Measurements from ENCODE around the gene TECR. TPM values are rescaled to one million over a fixed set of nuclear protein-coding genes. Genes with fewer than 3 reads are reported as not detected.
"Not testable (repeated sequence)": the region's sequence is repeated elsewhere in the genome, so short reads cannot be mapped to it uniquely, and the experiment has no call there.

TECR gene
- total and polyA plus RNA-seq, 2 donors (not counting 3 experiments of a cell fraction or from before 2014, with no cell fraction given), result 109 to 193 TPM

DNA sequence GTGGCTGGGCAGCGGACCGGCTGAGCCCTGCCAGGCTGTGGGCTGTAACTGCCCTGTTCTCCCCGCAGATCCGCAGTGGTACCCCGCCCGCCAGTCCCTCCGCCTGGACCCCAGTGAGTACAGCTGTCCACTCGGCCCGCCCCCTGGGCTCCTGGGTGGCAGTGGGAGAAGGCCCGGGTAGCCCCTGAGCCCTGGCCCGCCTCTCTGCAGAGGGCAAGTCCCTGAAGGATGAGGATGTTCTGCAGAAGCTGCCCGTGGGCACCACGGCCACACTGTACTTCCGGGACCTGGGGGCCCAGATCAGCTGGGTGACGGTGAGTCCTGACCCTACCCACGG, 34.2 kb downstream of the TECR start:
- H3K4me3 ChIP-seq (replicated peaks in 1 of 3; ENCODE audit: insufficient read depth in 1 of 3, low read depth in 1 of 3, low read length in 3 of 3), result no peak overlapping the region
- no peaks in the 10 kb centered on the region for H4K20me1 ChIP-seq (replicated peaks; ENCODE audit: control insufficient read depth, extremely low read depth, insufficient read depth, low read length)
- peaks cover 5% of the 10 kb centered on the region for H3K79me2 ChIP-seq (ENCODE audit: control insufficient read depth, insufficient read depth, low read length)
- ChIA-PET CTCF (no interaction called here), POLR2A (no interaction called here)
- no TSS peak for BruUV-seq (replicated peaks)
- intact Hi-C loops (cut with micrococcal nuclease) (no loop called here), dilution Hi-C loops (cut with MboI; ENCODE audit: extremely low pct_ligation_motif_present, low sequenced_read_pairs) (no loop called here)
- peaks cover 6% of the 10 kb centered on the region for H3K4me1 ChIP-seq (ENCODE audit: control insufficient read depth, extremely low read depth, insufficient read depth, low read length)
- no peak overlapping the region for H3K27ac ChIP-seq (ENCODE audit: insufficient read depth, low read depth, low read length)
- H3K9me3 ChIP-seq (replicated peaks; ENCODE audit: control insufficient read depth, insufficient read depth, low read length), result no peaks in the 10 kb centered on the region
- no peaks in the 10 kb centered on the region for H3K27me3 ChIP-seq (ENCODE audit: control insufficient read depth in 2 of 2, insufficient read depth in 2 of 2, low read length in 2 of 2)
- H3K9ac ChIP-seq (replicated peaks; ENCODE audit: extremely low read depth, insufficient read depth, low read length), result no peak overlapping the region
- no peak overlapping the region for H2AFZ ChIP-seq (ENCODE audit: low read depth, low read length)
- H3K4me2 ChIP-seq (ENCODE audit: insufficient read depth, low read length), result no peak overlapping the region
- DNase-seq (ENCODE audit: low read depth, low spot score), result no peak
- TF ChIP-seq POLR2A (IDR thresholded peaks at IDR 0.05; ENCODE audit: low read depth, low read length), result no peak
- TF ChIP-seq JUN (IDR thresholded peaks at IDR 0.05; ENCODE audit: borderline replicate concordance, insufficient read depth, insufficient read length, low read depth), result no peak
- TF ChIP-seq POLR2AphosphoS5 (IDR thresholded peaks at IDR 0.05; ENCODE audit: insufficient read depth, low read depth, low read length), result no peak
- TF ChIP-seq MAX (IDR thresholded peaks at IDR 0.05; ENCODE audit: insufficient read depth, insufficient read length), result no peak
- FAIRE-seq, result no peak
- H3K9me1 ChIP-seq (replicated peaks; ENCODE audit: control insufficient read depth, extremely low read depth, insufficient read depth, low read length), result no peaks in the 10 kb centered on the region
- H3K36me3 ChIP-seq (ENCODE audit: control insufficient read depth in 2 of 2, extremely low read depth in 1 of 2, insufficient read depth in 2 of 2, low read length in 2 of 2), result peaks cover 0 to 11% of the 10 kb centered on the region in 2 experiments

DNA sequence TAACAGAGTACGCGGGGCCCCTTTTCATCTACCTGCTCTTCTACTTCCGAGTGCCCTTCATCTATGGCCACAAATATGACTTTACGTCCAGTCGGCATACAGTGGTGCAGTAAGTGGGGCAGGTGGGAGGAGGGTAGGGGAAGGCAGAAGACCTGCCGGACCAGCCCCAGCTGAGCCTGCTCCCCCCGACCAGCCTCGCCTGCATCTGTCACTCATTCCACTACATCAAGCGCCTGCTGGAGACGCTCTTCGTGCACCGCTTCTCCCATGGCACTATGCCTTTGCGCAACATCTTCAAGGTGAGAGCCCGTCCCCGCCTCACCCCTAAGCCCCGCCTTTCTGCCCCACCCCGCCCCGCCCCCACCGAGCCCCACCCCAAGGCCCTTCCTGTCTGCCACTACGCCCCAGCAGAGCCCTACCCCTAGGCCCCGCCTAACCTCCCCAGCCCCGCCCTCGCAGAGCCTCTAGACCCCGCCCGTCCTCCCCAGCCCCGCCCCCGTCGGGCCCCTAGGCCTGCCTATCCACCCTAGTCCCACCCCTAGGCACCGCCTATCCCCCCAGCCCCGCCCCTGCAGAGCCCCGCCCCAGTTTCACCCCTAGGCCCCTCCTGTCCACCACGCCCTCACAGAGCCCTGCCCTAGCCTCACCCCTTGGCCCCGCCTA, 34.7 kb downstream of the TECR start:
- Histone ChIP-seq H4K20me1 (replicated peaks; ENCODE audit: control insufficient read depth, extremely low read depth, insufficient read depth, low read length) (no peaks in the 10 kb centered on the region), H3K27me3 (ENCODE audit: control insufficient read depth in 2 of 2, insufficient read depth in 2 of 2, low read length in 2 of 2) (no peaks in the 10 kb centered on the region), H3K27ac (ENCODE audit: insufficient read depth, low read depth, low read length) (no peak overlapping the region), H3K79me2 (ENCODE audit: control insufficient read depth, insufficient read depth, low read length) (peaks cover 5% of the 10 kb centered on the region), H3K4me1 (ENCODE audit: control insufficient read depth, extremely low read depth, insufficient read depth, low read length) (peaks cover 6% of the 10 kb centered on the region), H3K4me3 (replicated peaks in 1 of 3; ENCODE audit: insufficient read depth in 1 of 3, low read depth in 1 of 3, low read length in 3 of 3) (no peak overlapping the region), H2AFZ (ENCODE audit: low read depth, low read length) (no peak overlapping the region), H3K9me1 (replicated peaks; ENCODE audit: control insufficient read depth, extremely low read depth, insufficient read depth, low read length) (no peaks in the 10 kb centered on the region), H3K9me3 (replicated peaks; ENCODE audit: control insufficient read depth, insufficient read depth, low read length) (no peaks in the 10 kb centered on the region), H3K36me3 (ENCODE audit: control insufficient read depth in 2 of 2, extremely low read depth in 1 of 2, insufficient read depth in 2 of 2, low read length in 2 of 2) (peaks cover 0 to 11% of the 10 kb centered on the region in 2 experiments), H3K9ac (replicated peaks; ENCODE audit: extremely low read depth, insufficient read depth, low read length) (no peak overlapping the region), H3K4me2 (ENCODE audit: insufficient read depth, low read length) (no peak overlapping the region)
- FAIRE-seq (no peak), DNase-seq (ENCODE audit: low read depth, low spot score) (no peak)
- CTCF ChIA-PET, result no interaction called here
- no TSS peak for BruUV-seq (replicated peaks)
- POLR2A ChIA-PET, result no interaction called here
- dilution Hi-C loops (cut with MboI; ENCODE audit: extremely low pct_ligation_motif_present, low sequenced_read_pairs), result no loop called here
- intact Hi-C loops (cut with micrococcal nuclease), result no loop called here
- no peak for TF ChIP-seq CTCF (IDR thresholded peaks at IDR 0.05; ENCODE audit: extremely low read depth in 1 of 2, insufficient read depth in 1 of 2, low read depth in 1 of 2, low read length in 2 of 2)
- TF ChIP-seq POLR2AphosphoS5 (IDR thresholded peaks at IDR 0.05; ENCODE audit: insufficient read depth, low read depth, low read length), result no peak
- no peak for TF ChIP-seq MYC (IDR thresholded peaks at IDR 0.05; ENCODE audit: low read depth, low read length)

DNA sequence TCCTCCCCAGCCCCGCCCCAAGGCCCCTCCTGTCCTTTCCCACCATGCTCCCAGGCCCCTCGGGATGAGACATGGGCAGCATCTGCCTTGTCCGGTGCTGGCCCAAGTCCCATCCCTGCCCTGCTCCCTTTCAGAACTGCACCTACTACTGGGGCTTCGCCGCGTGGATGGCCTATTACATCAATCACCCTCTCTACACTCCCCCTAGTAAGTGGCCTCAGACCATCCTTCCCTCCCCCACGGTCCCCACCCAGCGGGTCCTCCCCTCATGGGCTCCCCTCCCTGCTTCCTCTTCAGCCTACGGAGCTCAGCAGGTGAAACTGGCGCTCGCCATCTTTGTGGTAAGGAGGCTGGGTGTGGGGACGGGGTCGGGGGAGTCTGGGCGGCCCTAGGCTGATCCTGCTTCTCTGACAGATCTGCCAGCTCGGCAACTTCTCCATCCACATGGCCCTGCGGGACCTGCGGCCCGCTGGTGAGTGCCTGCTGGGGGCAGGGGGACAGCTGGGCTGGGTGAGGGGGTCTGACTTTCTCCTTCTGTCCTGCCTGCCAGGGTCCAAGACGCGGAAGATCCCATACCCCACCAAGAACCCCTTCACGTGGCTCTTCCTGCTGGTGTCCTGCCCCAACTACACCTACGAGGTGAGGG, 35.4 kb downstream of the TECR start:
- H3K4me2 ChIP-seq (ENCODE audit: insufficient read depth, low read length); H3K4me1 ChIP-seq (ENCODE audit: control insufficient read depth, extremely low read depth, insufficient read depth, low read length); intact Hi-C loops (cut with micrococcal nuclease); POLR2A ChIA-PET; H4K20me1 ChIP-seq (replicated peaks; ENCODE audit: control insufficient read depth, extremely low read depth, insufficient read depth, low read length); H3K27me3 ChIP-seq (ENCODE audit: control insufficient read depth in 2 of 2, insufficient read depth in 2 of 2, low read length in 2 of 2); FAIRE-seq; H3K9me3 ChIP-seq (replicated peaks; ENCODE audit: control insufficient read depth, insufficient read depth, low read length); H3K27ac ChIP-seq (ENCODE audit: insufficient read depth, low read depth, low read length); dilution Hi-C loops (cut with MboI; ENCODE audit: extremely low pct_ligation_motif_present, low sequenced_read_pairs); BruUV-seq (replicated peaks); H3K9ac ChIP-seq (replicated peaks; ENCODE audit: extremely low read depth, insufficient read depth, low read length); CTCF ChIA-PET; H3K4me3 ChIP-seq (replicated peaks in 1 of 3; ENCODE audit: insufficient read depth in 1 of 3, low read depth in 1 of 3, low read length in 3 of 3); H3K9me1 ChIP-seq (replicated peaks; ENCODE audit: control insufficient read depth, extremely low read depth, insufficient read depth, low read length); DNase-seq (ENCODE audit: low read depth, low spot score); H2AFZ ChIP-seq (ENCODE audit: low read depth, low read length): not testable (repeated sequence)
- Histone ChIP-seq H3K79me2 (ENCODE audit: control insufficient read depth, insufficient read depth, low read length) (peaks cover 11% of the 10 kb centered on the region), H3K36me3 (ENCODE audit: control insufficient read depth in 2 of 2, extremely low read depth in 1 of 2, insufficient read depth in 2 of 2, low read length in 2 of 2) (peaks cover 0 to 11% of the 10 kb centered on the region in 2 experiments)
